Liver (tissue), 9 donors: Measurements from ENCODE around the gene CDK5RAP2. TPM values are rescaled to one million over a fixed set of nuclear protein-coding genes. Genes with fewer than 3 reads are reported as not detected.

ENCODE experiments used
- DNase-seq: peaks from one replicate; pipeline ENCODE4 v3.0.0-alpha.2; 2017; ENCODE audit warnings: low spot score
- H3K27ac ChIP-seq, 2 donors: one replicate each; pipeline ENCODE4 v1.7.0; 2013; ENCODE audit warnings: inconsistent platforms in 2 of 2, low read length in 2 of 2, control low read depth in 1 of 2, low read depth in 1 of 2, mild to moderate bottlenecking in 1 of 2
- H3K27me3 ChIP-seq, 4 donors: one replicate each; pipeline versions ENCODE4 v1.6.1 to v1.7.0; 2013; ENCODE audit warnings: low read length in 3 of 4, inconsistent platforms in 1 of 4, mild to moderate bottlenecking in 1 of 4, moderate library complexity in 1 of 4; ENCODE audit not compliant: control insufficient read depth in 4 of 4, insufficient read depth in 4 of 4
- H3K36me3 ChIP-seq, 4 donors: one replicate each; pipeline versions ENCODE4 v1.6.1 to v1.7.0; 2013; ENCODE audit warnings: low read length in 3 of 4, mild to moderate bottlenecking in 3 of 4, low read depth in 1 of 4, moderate library complexity in 1 of 4; ENCODE audit not compliant: control insufficient read depth in 4 of 4, insufficient read depth in 3 of 4
- H3K4me1 ChIP-seq, 4 donors: one replicate each; pipeline versions ENCODE4 v1.6.1 to v1.7.0; 2013; ENCODE audit warnings: low read length in 3 of 4, mild to moderate bottlenecking in 3 of 4, moderate library complexity in 1 of 4; ENCODE audit not compliant: control insufficient read depth in 4 of 4, insufficient read depth in 4 of 4
- H3K4me3 ChIP-seq, 3 donors: one replicate each; pipeline versions ENCODE4 v1.6.1 to v1.7.0; 2013; ENCODE audit warnings: low read length in 3 of 3, control low read depth in 1 of 3, low read depth in 1 of 3, mild to moderate bottlenecking in 1 of 3
- H3K9ac ChIP-seq, 2 donors: one replicate each; pipeline ENCODE4 v1.7.0; 2013; ENCODE audit warnings: low read length in 2 of 2, mild to moderate bottlenecking in 2 of 2, moderate library complexity in 2 of 2, control low read depth in 1 of 2, low read depth in 1 of 2
- H3K9me3 ChIP-seq, 4 donors: one replicate each; pipeline versions ENCODE4 v1.6.1 to v1.7.0; 2013; ENCODE audit warnings: low read length in 3 of 4; ENCODE audit not compliant: control insufficient read depth in 4 of 4
- EGR1 ChIP-seq, 2 donors: IDR thresholded peaks; 2 replicates each; pipeline ENCODE4 v1.6.1; 2016 to 2018; ENCODE audit warnings: antibody characterized with exemption in 2 of 2, low read depth in 2 of 2
- FOXA1 ChIP-seq: IDR thresholded peaks from 2 replicates; pipeline ENCODE4 v1.6.1; 2016; ENCODE audit warnings: antibody characterized with exemption
- FOXA2 ChIP-seq: IDR thresholded peaks from 2 replicates; pipeline ENCODE4 v1.6.1; 2016; ENCODE audit warnings: antibody characterized with exemption
- GABPA ChIP-seq, 2 donors: IDR thresholded peaks in 1 of 2; conservative IDR thresholded peaks in 1 of 2; 2 replicates each; pipeline ENCODE4 v1.6.1; 2016; ENCODE audit warnings: antibody characterized with exemption in 2 of 2, mild to moderate bottlenecking in 1 of 2, moderate library complexity in 1 of 2
- HNF4A ChIP-seq, 2 donors: conservative IDR thresholded peaks; 2 replicates each; pipeline ENCODE4 v1.6.1; 2016; ENCODE audit warnings: antibody characterized with exemption in 2 of 2, mild to moderate bottlenecking in 2 of 2
- HNF4G ChIP-seq: IDR thresholded peaks from 2 replicates; pipeline ENCODE4 v1.6.1; 2016; ENCODE audit warnings: antibody characterized with exemption
- JUND ChIP-seq, 2 donors: IDR thresholded peaks; 2 replicates each; pipeline ENCODE4 v1.6.1; 2016; ENCODE audit warnings: antibody characterized with exemption in 2 of 2
- MAX ChIP-seq: IDR thresholded peaks from 2 replicates; pipeline ENCODE4 v1.6.1; 2016; ENCODE audit warnings: antibody characterized with exemption
- NR2F2 ChIP-seq: IDR thresholded peaks from 2 replicates; pipeline ENCODE4 v1.6.1; 2016; ENCODE audit warnings: antibody characterized with exemption
- RAD21 ChIP-seq, 2 donors: IDR thresholded peaks; 2 replicates each; pipeline ENCODE4 v1.6.1; 2016; ENCODE audit warnings: antibody characterized with exemption in 2 of 2, mild to moderate bottlenecking in 2 of 2
- REST ChIP-seq: IDR thresholded peaks from 2 replicates; pipeline ENCODE4 v1.6.1; 2016; ENCODE audit warnings: antibody characterized with exemption, mild to moderate bottlenecking
- RXRA ChIP-seq, 2 donors: IDR thresholded peaks; 2 replicates each; pipeline ENCODE4 v1.6.1; 2017 to 2018; ENCODE audit warnings: antibody characterized with exemption in 2 of 2, mild to moderate bottlenecking in 1 of 2
- SP1 ChIP-seq: IDR thresholded peaks from 2 replicates; pipeline ENCODE4 v1.6.1; 2018; ENCODE audit warnings: antibody characterized with exemption, mild to moderate bottlenecking
- TAF1 ChIP-seq: conservative IDR thresholded peaks from 2 replicates; pipeline ENCODE4 v1.6.1; 2016; ENCODE audit warnings: antibody characterized with exemption, mild to moderate bottlenecking
- YY1 ChIP-seq: IDR thresholded peaks from 2 replicates; pipeline ENCODE4 v1.6.1; 2016; ENCODE audit warnings: antibody characterized with exemption, mild to moderate bottlenecking
- ZBTB33 ChIP-seq: IDR thresholded peaks from 2 replicates; pipeline ENCODE4 v1.6.1; 2016; ENCODE audit warnings: antibody characterized with exemption
- WGBS: extraction: QIAGEN DNeasy Blood & Tissue Kit; methylation state at CpG from one replicate; pipeline ENCODE4 v1.1.7; 2013; 5-methylcytosine and 5-hydroxymethylcytosine counted together
- polyA plus RNA-seq, 2 donors: library from polyadenylated mRNA; stranded (reverse) in 1 of 2; unstranded in 1 of 2; fragments of 200-250 nt in 1 of 2; fragments of >200 nt in 1 of 2; fragmentation: Nextera tagmentation in 1 of 2; extraction: Ambion mirVana in 1 of 2; gene quantifications; one replicate each; pipeline versions ENCODE4 v1.2.1 to v1.2.3, GENCODE V29; 2013 to 2015
- total RNA-seq, 2 donors: library from RNA; depleted of rRNA; stranded (reverse); fragments of >200 nt; gene quantifications; one replicate each; pipeline ENCODE4 v1.2.3, GENCODE V29; 2014
- TF ChIP-seq, protein P1 (sequence below): fragments of 150-350 bp; IDR thresholded peaks from 2 replicates; pipeline ENCODE4 v1.5.1; 2017; ENCODE audit warnings: improper control_type of control experiment, low read depth, low read length; ENCODE audit not compliant: missing input control
- TF ChIP-seq, protein P2 (sequence below): IDR thresholded peaks from 2 replicates; pipeline ENCODE4 v1.6.1; 2016; ENCODE audit warnings: antibody characterized with exemption
- donor health status: healthy.
- donor health status: healthy.
- donor health status: healthy.
- donor health status: healthy.
- donor health status: healthy.

Gene CDK5RAP2
- total and polyA plus RNA-seq, 4 donors = 11.7 to 38.9 (median 21.7) TPM

DNA sequence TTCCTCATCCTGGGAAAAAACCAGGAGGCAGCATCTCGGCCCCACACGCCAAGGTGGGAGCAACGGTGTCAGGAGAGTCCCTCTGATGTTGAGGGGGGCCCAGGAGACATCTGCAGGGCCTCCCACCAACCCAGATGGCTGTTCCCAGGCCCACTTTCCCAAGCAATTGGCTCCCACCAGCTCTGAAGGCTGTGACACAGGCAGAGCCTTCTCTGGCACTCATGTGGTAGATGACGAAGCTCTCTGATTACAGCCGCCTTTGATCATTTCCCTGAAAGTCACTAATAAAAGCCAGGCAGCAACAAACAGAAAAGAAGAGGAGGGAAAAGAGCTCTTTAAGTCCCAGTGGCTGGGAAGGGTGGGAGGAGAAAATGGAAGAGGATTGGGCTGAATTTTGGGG lies 226.5 kb downstream of the CDK5RAP2 start:
- no peak for DNase-seq
- H3K36me3 ChIP-seq = no peaks in the 10 kb centered on the region
- H3K4me3 ChIP-seq = no peak overlapping the region
- H3K9ac ChIP-seq = no peak overlapping the region
- 82% methylated on average over 5 of the region's 5 CpGs for WGBS
- no peaks in the 10 kb centered on the region for H3K27me3 ChIP-seq
- H3K27ac ChIP-seq = no peak overlapping the region
- H3K4me1 ChIP-seq = no peaks in the 10 kb centered on the region
- no peaks in the 10 kb centered on the region for H3K9me3 ChIP-seq
- TF ChIP-seq, protein P1, sequence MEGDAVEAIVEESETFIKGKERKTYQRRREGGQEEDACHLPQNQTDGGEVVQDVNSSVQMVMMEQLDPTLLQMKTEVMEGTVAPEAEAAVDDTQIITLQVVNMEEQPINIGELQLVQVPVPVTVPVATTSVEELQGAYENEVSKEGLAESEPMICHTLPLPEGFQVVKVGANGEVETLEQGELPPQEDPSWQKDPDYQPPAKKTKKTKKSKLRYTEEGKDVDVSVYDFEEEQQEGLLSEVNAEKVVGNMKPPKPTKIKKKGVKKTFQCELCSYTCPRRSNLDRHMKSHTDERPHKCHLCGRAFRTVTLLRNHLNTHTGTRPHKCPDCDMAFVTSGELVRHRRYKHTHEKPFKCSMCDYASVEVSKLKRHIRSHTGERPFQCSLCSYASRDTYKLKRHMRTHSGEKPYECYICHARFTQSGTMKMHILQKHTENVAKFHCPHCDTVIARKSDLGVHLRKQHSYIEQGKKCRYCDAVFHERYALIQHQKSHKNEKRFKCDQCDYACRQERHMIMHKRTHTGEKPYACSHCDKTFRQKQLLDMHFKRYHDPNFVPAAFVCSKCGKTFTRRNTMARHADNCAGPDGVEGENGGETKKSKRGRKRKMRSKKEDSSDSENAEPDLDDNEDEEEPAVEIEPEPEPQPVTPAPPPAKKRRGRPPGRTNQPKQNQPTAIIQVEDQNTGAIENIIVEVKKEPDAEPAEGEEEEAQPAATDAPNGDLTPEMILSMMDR = no peak
- TF ChIP-seq RXRA (IDR thresholded peaks at IDR 0.05) (no peak), FOXA2 (no peak), MAX (no peak), JUND (IDR thresholded peaks at IDR 0.05) (no peak), RAD21 (IDR thresholded peaks at IDR 0.05) (no peak), SP1 (no peak), EGR1 (IDR thresholded peaks at IDR 0.05; ENCODE audit: low read depth in 2 of 2) (no peak), GABPA (IDR thresholded peaks at IDR 0.05 in 1 of 2, conservative IDR thresholded peaks at IDR 0.05 in 1 of 2) (no peak), HNF4G (no peak), YY1 (no peak), NR2F2 (no peak), TAF1 (no peak), FOXA1 (no peak), ZBTB33 (no peak)
- TF ChIP-seq, protein P2, sequence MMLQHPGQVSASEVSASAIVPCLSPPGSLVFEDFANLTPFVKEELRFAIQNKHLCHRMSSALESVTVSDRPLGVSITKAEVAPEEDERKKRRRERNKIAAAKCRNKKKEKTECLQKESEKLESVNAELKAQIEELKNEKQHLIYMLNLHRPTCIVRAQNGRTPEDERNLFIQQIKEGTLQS = no peak

DNA sequence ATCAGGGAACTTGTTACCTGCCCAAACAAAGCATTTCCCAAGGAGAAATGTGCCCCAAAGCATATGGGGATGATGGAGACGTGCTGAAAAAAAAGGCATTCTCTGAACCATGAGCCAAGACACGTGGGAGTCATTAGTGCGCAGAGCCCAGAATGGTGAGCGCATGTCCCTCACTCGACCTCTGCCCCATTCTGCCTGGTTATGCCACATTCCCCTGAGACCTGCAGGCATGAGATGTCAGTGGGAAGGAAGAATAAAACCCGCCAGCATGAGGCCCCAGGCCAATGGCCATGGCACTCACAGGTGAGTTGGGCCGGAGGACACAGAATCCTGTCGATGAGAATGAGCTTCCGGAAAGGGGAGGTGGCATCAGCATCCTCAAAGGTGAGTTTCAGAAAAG lies 228.9 kb downstream of the CDK5RAP2 start:
- H3K4me3 ChIP-seq = no peak overlapping the region
- no peaks in the 10 kb centered on the region for H3K4me1 ChIP-seq
- no peak overlapping the region for H3K9ac ChIP-seq
- no peak overlapping the region for H3K27ac ChIP-seq
- 94% methylated on average over 9 of the region's 9 CpGs for WGBS
- DNase-seq = no peak
- no peaks in the 10 kb centered on the region for H3K27me3 ChIP-seq
- H3K9me3 ChIP-seq = no peaks in the 10 kb centered on the region
- H3K36me3 ChIP-seq = no peaks in the 10 kb centered on the region
- TF ChIP-seq ZBTB33 (no peak), HNF4A (conservative IDR thresholded peaks at IDR 0.05) (no peak), REST (no peak), FOXA1 (no peak), SP1 (no peak), HNF4G (no peak), EGR1 (IDR thresholded peaks at IDR 0.05; ENCODE audit: low read depth in 2 of 2) (no peak), RXRA (IDR thresholded peaks at IDR 0.05) (no peak), MAX (no peak), JUND (IDR thresholded peaks at IDR 0.05) (no peak), TAF1 (no peak)
- TF ChIP-seq, protein P1 = no peak
- TF ChIP-seq, protein P2 = no peak
